Measurements from ENCODE around the gene PTTG2. TPM values are rescaled to one million over a fixed set of nuclear protein-coding genes. Genes with fewer than 3 reads are reported as not detected.
A peak's percentile ranks its signal among the peaks of the same experiment; 100 is the strongest.

Gene PTTG2
- total RNA-seq, 1 donor from 2014 or later = not detected

- no peak overlapping the region for H3K27ac ChIP-seq
- peaks cover 0 to 4% of the 10 kb centered on the region in 2 donors for H3K4me1 ChIP-seq
- TF ChIP-seq, protein P1, sequence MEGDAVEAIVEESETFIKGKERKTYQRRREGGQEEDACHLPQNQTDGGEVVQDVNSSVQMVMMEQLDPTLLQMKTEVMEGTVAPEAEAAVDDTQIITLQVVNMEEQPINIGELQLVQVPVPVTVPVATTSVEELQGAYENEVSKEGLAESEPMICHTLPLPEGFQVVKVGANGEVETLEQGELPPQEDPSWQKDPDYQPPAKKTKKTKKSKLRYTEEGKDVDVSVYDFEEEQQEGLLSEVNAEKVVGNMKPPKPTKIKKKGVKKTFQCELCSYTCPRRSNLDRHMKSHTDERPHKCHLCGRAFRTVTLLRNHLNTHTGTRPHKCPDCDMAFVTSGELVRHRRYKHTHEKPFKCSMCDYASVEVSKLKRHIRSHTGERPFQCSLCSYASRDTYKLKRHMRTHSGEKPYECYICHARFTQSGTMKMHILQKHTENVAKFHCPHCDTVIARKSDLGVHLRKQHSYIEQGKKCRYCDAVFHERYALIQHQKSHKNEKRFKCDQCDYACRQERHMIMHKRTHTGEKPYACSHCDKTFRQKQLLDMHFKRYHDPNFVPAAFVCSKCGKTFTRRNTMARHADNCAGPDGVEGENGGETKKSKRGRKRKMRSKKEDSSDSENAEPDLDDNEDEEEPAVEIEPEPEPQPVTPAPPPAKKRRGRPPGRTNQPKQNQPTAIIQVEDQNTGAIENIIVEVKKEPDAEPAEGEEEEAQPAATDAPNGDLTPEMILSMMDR (IDR thresholded peaks at IDR 0.05) = no peak
- DNase-seq (ENCODE audit: low spot score in 2 of 2) = no peak
- intact Hi-C loops (cut with DNase I) = no loop called here
- no peak overlapping the region for H3K4me3 ChIP-seq
- H3K9me3 ChIP-seq = no peaks in the 10 kb centered on the region
- H3K36me3 ChIP-seq = no peaks in the 10 kb centered on the region
- H3K27me3 ChIP-seq = no peaks in the 10 kb centered on the region
Observed at GRCh38 chr4:37958932-37959331, 1.3 kb upstream of the PTTG2 start.

DNA sequence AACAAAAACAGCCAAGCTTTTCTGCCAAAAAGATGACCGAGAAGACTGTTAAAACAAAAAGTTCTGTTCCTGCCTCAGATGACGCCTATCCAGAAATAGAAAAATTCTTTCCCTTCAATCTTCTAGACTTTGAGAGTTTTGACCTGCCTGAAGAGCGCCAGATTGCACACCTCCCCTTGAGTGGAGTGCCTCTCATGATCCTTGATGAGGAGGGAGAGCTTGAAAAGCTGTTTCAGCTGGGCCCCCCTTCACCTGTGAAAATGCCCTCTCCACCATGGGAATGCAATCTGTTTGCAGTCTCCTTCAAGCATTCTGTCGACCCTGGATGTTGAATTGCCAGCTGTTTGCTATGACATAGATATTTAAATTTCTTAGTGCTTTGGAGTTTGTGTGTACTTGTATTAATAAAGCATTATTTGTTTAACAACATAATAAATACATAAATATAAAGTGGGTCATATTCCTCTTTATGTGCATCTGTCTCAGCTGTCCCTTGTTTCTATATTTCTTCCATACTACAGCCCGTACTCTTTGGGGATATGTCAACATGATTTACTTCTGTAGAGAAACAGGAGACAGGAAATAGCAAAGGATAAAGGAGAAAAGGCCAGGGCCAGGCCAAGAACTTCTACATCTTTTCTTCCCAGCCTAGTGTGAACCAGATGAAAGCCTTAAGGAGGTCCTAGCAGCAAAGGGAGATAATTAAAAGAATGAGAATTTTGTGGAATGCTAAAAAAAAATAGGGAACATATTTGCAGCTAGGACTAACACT, 667 bp downstream of the PTTG2 start:
- Histone ChIP-seq H3K36me3 (no peaks in the 10 kb centered on the region), H3K9me3 (no peaks in the 10 kb centered on the region), H3K27me3 (no peaks in the 10 kb centered on the region), H3K27ac (no peak overlapping the region), H3K4me1 (peaks cover 0 to 4% of the 10 kb centered on the region in 2 donors), H3K4me3 (no peak overlapping the region)
- intact Hi-C loops (cut with DNase I) = no loop called here
- TF ChIP-seq, protein P1 (IDR thresholded peaks at IDR 0.05) = no peak
- no peak for DNase-seq (ENCODE audit: low spot score in 2 of 2)

GRCh38 chr4:37964734-37965457, 4.7 kb downstream of the PTTG2 start:
- intact Hi-C loops (cut with DNase I) = no loop called here
- no peak overlapping the region for H3K4me3 ChIP-seq
- no peak for DNase-seq (ENCODE audit: low spot score in 2 of 2)
- TF ChIP-seq, protein P1 (IDR thresholded peaks at IDR 0.05) = no peak
- no peak overlapping the region for H3K27ac ChIP-seq
- H3K9me3 ChIP-seq = no peaks in the 10 kb centered on the region
- peaks cover 0 to 21% of the 10 kb centered on the region in 2 donors for H3K4me1 ChIP-seq
- H3K27me3 ChIP-seq = no peaks in the 10 kb centered on the region
- H3K36me3 ChIP-seq = no peaks in the 10 kb centered on the region

DNA sequence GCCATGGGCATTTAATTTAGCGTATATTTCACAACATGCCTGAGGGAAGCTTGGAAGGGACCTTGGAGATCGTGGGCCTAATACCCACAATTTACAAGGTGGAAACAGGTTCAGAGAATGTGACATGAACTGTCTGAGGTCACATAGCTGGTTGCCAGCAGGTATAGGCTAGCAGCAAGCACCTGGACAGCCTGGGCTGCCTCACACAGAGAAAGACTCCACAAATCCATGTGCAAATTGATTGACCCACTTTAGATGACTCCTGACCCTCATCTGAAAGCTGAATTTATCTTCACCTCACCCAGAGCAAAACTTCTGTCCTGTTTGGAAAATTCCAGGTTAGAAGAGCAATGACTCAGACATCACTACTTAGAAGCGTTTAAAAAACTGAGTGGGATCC, 5.8 kb downstream of the PTTG2 start:
- DNase-seq (ENCODE audit: low spot score in 2 of 2) = no peak
- Histone ChIP-seq H3K4me1 (peaks cover 0 to 29% of the 10 kb centered on the region in 2 donors), H3K27ac (peak overlapping the region in 1 of 2 donors; percentile 50), H3K36me3 (no peaks in the 10 kb centered on the region), H3K27me3 (no peaks in the 10 kb centered on the region), H3K4me3 (no peak overlapping the region), H3K9me3 (no peaks in the 10 kb centered on the region)
- TF ChIP-seq, protein P1 (IDR thresholded peaks at IDR 0.05) = no peak
- intact Hi-C loops (cut with DNase I) = no loop called here

- intact Hi-C loops (cut with DNase I) = no loop called here
- Histone ChIP-seq H3K27me3 (no peaks in the 10 kb centered on the region), H3K4me1 (peaks cover 0 to 30% of the 10 kb centered on the region in 2 donors), H3K9me3 (no peaks in the 10 kb centered on the region), H3K27ac (peak overlapping the region; percentile 66 to 74), H3K4me3 (peak overlapping the region in 1 of 2 donors; percentile 0), H3K36me3 (no peaks in the 10 kb centered on the region)
- TF ChIP-seq, protein P1 (IDR thresholded peaks at IDR 0.05) = no peak
- no peak for DNase-seq (ENCODE audit: low spot score in 2 of 2)
Observed at GRCh38 chr4:37967736-37968135, 7.5 kb downstream of the PTTG2 start.
